NCI-H187 (cell line): ENCODE data around the gene LYVE1.
"Not testable (repeated sequence)": the region's sequence is repeated elsewhere in the genome, so short reads cannot be mapped to it uniquely, and the experiment has no call there.

Source experiments
- DNase-seq, 2 experiments: peaks; one replicate each; lab custom pipeline; 2025; lab: John Stamatoyannopoulos, UW

LYVE1 gene, protein sequence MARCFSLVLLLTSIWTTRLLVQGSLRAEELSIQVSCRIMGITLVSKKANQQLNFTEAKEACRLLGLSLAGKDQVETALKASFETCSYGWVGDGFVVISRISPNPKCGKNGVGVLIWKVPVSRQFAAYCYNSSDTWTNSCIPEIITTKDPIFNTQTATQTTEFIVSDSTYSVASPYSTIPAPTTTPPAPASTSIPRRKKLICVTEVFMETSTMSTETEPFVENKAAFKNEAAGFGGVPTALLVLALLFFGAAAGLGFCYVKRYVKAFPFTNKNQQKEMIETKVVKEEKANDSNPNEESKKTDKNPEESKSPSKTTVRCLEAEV

DNA sequence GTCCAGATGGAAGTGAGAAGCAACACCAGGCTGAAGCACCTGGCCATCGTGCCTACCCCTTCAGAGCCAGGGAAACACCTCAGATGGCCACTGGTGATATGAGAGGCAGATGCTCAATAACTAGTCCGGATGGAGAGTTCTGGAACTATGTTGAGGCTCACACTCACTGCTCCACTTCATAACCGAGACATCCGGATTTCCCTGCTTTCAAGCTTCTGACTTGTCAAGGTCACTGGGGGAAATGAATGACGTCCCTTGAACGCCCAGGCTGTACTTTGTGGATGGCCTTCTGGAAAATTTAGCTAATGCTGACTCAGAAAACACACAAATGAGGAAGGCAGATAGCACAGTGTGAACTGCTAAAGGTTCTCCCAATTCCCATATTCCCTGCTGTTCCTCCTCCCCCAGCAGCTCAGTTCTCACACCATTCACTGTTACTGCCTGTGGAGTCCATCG lies at the start of gene LYVE1:
LYVE1 (minus strand) TSS at position 180 of the 456 bp plus-strand sequence; CDS start at position 47, 133 bp downstream.
- no peak for DNase-seq

DNA sequence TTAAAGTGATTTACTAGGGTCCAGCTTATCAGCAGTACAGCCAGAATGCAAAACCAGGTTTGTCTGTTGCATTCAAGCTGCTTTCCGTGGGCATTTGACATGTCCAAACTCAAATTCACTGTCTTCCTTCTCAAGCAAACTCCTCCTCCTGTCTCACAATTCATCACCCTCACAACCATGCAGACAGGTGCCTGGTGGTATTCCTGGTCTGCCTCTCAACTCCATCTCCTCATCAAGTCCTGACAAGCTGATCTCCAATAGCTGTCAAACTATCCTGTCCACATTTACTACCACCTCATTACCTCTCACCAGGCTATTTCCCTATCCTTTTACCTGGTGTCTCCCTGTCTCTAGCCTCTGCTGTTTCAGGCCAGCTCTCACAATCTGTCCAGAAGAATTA lies 49.1 kb upstream of the LYVE1 start:
- no peak for DNase-seq

DNA sequence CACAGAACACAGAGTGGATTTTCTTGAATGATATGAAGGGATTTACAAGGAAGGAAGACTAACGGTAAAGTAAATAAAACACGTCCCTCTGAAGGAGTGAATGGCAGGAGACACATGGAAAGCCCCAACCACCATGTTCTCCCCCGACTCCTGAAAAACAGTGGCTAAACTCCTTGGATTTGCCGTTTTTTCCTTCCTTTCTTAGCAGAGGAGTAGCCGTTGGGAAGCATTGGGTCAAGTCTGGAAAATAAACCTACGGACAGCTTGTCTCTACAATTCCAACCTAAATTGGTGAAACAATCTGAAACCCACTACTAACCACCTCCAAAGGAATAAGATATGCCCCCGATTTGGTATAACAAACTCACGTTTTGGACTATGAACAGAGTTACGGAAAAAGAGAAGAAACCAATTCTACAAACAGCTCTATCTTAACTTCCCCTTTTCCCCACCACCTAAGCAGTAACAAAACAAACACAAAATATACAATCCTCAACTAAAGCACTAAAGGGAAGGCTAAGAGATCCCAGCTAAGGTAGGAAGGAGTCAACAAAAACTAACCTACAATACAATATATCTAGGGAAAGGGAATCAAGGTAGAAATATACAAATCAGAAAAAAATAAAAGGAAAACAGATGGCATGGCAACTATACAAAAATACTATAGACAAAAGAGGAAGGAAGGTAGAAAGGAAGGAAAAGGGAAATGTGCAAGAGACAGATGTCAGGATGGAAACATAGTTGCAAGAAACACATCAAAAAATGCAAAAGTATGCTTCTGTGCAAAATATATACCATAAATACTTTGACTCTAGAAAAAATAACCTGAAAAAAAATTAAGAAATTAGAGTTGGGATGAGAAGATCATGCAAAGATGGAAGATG lies 43.8 kb upstream of the LYVE1 start:
- DNase-seq, result no peak

DNA sequence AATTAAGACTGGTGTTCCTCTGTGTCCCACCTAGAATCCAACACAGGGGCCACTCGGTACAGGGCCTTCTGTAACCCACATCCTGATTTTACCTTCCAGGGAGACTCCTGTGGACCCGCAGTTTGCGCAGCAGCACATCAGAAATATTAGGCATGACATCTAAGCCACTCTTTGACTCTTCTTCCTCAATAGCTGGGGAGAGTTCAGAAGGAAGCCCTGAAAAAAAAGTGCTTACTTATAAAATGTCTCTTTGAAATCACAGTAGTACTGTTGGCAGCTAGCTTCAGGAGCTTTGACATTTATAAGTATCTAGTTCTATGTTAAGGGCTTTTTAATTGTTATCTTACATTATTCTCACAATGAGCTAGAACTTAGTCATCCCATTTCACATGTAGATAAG lies 41.2 kb upstream of the LYVE1 start:
- no peak for DNase-seq

DNA sequence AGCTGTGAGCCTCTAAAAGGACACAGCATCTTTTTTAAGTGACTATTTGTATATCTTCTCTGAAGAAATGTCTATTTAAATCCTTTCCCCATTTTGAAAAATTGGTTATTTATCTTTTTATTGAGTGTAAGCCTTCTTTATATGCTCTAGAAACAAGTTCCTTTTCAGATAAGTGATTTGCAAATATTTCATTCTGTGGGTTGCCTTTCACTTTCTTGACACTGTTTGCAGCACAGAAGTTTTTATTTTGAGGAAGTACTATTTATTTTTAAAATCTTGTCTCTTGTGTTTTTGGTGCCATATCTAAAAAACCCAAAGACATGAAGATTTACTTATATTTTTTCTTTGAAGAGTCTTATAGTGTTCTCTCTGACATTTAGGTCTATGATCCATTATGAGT lies 40.1 kb upstream of the LYVE1 start:
- no peak for DNase-seq

DNA sequence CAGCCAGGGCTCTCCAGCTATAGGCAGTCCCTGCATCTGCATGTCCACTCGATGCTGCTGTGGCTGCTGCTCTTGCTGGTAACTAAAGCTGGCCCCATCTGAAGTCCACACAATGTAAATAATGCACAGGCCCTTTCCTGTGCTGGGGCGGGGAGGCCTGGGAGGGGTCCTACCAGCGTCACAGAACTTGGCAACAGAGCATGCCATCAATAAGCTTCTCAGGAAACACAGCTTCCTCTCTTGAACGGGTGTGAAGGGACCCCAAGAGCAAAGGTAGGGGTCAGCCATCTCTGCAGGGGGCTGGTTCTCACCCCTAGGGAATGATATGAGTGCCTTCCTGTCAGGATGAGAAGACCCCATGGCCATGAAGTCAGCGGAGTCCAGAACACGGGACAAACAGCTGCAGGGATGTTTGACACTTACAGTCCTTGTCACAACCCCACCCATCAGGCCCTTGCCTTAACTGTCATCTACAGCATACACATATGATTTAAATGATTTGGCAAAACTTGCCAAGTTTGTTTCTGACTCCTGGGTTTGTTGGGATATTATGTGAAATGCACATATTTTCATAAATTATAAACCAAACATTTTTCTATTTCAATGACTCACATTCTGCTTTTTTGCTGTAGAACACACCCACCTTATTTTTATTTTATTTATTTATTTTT lies 39.1 kb upstream of the LYVE1 start:
- DNase-seq, result no peak

DNA sequence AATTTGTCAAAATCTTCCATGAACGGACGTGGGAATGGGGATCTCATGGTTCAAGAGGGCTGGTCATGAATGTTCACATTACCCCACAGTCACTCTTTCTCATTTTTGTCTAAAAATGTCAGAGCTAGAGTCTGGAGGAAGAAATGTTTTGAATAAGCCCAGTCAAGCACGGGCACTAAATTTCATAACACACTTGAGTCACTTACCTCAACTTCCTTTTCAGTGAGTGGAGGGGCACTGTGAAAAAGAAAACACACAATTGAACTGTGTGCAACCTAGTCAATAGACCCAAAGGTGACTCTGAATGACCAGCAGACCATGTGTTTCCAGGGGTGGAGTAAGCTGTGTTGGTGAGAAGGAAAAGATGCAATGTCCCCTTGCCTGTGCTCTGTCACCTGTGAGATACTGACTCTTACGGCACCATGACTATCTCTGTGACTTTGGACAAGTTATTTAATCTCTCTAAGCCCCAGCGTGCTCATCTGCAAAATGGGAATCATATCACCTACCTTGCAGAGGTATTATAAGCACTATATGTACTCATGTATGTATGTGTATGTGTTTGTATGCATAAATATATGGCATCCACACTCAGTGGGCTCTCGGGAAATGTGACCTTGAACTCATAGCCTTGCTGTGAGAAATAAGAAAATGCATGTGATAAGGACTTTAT lies 38.2 kb upstream of the LYVE1 start:
- DNase-seq, result no peak

DNA sequence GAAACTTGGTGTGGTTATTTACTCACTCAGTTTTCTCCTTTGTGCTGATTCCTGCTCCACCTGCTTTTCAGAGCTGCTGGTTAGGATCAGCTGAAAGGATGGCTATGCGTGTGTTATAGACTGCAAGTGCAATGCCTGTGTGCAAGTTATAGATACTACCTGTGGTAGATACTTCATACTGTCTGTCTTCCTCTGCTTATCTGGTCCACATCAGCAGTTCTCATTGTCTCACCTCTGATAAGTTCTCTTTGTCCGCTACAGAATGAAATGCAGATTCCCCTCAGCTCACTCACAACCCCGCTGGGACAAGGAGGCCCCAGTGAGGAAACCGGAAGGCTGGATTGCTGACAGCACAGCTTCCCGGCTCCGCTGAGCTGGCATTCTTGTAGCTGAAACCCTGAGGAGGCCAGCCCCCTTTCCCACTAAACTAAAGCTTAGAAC lies 37.5 kb upstream of the LYVE1 start:
- DNase-seq, result no peak

DNA sequence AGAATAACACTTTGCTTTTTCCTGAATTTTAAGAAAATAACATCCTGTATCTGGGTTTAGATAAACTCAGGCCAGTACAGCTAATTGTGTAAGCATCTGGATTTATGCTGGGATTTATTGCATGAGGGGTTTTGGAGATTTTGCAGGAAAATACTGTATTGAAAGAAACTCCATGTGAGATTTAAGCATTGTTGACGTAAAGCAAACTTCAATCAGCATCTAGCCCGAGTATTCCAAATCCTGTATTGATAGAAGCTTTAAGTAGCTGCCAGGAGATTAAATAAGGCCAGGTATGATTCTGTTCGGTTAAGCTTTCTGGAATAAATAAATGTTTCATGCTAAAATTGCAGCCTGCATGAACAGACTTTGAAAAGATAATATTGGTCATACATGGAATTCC lies 36.3 kb upstream of the LYVE1 start:
- DNase-seq, result no peak

DNA sequence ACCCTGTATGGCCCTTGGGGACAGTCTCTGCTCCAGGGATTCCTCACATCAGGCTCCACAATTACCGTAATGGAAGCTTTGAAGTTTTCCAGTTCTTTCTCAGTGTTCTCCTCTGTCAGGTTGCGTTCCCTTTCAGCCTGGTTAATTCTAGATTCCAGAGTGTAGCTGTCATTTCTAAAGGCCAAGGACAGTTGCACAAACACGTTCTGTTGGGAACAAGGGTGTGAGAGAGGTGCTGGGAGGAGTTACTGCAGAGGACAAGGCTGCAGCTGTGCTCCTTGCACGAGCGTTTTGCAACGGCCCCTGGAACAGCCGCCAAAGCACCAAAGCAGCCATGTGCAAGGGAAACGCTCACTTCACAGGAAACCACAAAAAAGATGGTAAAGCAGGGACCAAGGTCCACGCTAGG lies 35.9 kb upstream of the LYVE1 start:
- DNase-seq, result no peak

DNA sequence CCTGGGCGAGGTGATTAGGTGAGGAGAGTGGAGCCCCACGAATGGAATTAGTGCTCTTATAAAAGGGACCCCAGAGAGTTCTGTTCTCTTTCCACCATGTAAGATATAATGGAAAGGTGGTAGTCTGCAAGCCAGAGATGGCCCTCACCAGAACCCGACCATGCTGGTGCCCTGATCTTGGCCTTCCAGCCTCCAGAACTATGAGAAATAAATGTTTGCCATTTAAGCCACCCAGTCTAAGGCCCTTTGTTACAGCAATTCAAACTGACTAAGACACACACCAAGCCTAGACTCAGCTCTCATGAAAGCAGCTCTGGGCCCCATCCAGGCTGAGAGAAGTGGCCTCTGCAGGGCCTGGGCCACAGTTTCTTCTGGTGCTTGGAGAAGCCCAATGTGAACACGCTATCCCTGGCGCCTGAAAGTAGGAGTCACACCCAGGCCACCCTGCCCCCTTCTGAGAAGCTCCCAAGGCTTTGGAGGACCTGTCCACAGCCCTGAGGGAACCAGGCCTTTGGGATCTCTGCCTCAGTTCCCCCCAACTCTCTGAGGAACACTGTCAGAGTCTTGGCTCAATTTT lies 35.3 kb upstream of the LYVE1 start:
- DNase-seq, result no peak

DNA sequence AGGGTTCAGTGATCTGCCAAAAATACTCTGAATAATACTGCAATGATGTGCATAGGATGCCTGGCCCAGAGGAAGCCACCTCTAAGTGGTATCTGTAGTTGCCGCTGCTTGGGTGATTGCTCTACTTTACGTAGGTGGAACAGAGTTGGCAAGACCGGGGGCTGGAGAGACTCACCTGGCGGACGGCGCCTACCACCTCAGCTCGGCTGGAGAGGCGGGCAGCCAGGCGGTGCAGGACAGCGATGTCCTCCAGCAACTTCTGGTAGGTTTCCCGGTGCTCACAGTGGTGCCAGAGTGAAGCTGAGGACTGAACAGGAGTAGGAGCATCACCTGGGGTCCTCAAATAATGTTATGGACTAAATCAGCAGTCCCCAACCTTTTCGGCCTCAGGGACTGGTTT lies 34.5 kb upstream of the LYVE1 start:
- no peak for DNase-seq

DNA sequence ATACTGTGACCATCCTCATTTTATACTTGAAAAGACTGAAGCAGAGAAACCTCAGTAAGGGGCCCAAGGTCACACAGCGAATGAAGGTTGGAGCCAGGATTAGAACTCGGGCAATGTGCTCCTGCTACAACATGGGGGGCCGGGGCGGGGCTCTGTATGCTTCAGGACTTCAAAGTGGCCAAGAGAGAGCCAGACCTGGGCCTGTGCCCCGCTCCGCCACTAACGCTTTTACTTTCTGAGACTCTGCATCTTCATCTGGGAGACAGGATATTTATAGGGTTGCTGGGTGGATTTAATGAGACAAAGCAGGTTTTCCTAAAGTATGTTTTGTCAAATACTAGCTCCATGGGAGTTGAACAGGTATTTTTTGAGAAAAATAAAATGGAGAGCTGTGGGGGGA lies 33.9 kb upstream of the LYVE1 start:
- no peak for DNase-seq

DNA sequence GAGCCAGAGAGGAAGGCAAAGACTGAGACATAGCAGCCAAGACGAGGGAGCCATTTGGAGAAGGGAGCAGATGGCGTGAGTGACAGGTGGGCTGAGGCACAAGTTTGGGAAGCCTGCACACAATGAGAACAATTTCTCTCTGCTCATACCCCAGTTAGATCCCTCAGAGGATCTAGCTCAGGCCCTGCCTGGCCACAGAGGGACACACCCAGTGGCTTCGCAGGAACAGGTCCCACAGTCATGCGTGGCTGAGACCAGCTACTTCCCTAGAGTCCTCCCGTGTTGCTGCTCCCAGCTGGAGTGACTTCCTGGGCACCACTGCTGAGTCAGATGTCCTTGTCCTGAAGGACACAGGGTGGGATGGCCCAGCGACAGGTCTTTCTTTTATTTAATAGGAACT lies 33.4 kb upstream of the LYVE1 start:
- no peak for DNase-seq

DNA sequence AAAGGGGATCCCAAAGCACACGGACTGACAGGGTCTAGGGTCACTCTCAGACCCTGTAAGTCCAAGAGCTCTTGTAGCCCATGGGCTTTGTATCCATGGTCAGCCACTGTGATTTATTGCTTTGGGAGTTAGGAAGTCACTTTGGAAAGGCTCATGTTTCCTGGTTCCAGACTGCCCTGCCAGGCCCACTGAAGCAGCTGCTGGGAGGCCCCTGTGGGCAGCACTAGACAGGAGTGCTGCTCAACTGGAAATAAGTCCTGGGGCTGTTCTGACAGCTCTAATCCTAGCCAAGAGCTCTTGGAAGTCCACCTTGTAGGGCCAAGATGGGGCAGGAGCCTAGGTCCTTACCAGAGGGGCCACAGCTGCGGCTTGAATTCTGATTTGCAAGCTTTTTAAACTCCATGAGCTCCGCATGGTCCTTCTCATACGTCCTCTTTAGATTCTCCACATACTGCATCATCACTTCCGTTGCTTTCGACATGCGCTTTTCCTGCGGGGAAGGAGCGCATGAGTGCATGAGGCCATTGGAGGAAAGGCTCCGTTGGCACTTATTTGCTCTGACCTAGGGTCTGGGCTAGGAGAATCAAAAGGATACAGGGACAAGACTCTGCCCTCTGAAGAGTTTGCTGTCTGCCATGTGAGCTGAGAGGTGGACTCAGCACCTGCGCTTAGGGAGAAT lies 32.2 kb upstream of the LYVE1 start:
- no peak for DNase-seq

DNA sequence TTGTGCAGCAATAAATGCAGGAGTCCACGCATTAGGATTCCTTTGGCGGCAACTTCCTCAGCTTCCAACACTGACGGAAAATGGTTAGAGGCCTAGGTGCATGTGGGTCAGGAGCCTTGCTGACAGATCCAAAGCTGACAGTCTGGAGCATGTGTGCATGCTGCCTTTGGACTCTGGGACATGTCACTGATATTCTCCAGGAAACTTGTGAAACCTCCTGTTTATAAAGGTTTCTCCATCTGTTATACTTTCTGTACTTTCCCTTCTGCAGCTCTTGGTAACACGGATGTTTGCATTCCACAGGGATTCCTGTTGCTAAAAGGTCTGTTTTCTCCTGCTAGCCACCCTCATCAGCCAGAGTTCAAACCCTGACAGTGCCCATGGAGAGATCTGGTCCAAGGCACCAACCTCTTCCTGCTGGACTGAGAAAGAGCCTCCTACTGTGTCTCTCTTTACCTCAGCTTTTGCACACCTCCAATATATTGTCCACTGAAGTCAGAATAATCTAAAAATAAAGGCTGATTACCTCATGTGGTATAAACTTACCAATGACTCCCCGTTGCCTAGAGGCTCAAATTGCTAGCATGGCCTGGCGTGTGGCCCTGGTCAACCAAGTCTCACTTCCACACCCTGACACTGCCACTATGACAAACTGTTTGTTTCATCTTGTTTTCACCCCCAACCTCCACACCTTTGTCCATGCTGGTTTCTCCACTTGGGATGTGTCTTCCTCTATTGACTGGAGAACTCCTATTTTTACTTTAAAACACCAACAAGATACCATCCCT lies 31.1 kb upstream of the LYVE1 start:
- DNase-seq, result no peak

DNA sequence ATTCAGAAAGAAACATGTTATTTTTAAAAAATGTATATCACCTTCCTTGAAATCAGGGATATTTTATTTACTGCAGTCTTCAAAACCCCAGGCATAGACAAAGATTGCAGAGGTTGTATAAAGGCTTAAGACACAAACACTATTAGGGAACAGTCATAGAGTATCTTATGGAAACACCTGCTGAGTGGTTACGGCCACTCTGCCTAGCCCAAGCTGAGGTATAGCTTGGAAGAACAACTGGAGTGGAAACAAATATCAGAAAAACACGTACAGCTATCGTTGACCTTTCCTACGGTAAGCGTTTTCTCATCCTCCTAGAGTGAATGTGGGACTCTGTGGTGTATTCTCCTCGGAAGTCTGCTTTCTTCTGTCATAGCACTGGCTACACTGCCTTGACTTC lies 30.4 kb upstream of the LYVE1 start:
- no peak for DNase-seq

DNA sequence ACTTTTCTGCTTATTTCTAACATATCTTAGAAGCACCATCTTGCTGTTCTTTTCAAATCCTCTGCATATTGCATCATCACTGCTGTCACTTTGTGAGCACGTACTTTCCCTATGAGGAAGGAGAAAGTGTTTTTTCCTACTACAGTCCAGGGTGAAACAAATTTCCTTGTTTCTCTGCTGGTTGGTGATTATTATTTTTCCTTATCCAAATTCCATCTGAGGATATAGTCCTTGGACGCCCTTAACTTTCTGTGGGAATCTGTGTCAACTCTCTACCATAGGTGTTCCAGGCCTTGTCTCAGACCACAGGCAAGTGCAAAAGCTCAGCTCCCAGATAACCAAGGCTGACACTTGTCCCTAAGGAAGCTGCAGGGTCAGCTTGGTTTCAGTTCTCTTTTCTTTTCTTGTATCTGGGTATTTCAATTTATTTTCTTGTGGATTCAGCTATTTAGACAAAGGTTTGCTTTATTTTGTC lies 29.4 kb upstream of the LYVE1 start:
- DNase-seq, result no peak

DNA sequence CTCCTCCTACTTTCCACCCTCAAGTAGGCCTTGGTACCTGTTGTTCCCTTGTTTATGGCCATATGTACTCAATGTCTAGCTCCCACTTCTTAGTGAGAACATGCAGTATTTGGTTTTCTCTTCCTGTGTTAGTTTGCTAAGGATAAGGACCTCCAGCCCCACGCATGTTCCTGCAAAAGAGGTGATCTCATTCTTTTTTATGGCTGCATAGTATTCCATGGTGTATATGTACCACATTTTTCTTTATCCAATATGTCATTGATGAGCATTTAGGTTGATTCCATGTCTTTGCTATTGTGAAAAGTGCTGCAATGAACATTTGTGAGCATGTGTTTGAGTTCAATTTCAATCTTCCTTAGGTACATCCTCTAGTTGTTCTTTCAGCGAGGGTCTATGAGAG lies 27.4 kb upstream of the LYVE1 start:
- DNase-seq, result not testable (repeated sequence)

DNA sequence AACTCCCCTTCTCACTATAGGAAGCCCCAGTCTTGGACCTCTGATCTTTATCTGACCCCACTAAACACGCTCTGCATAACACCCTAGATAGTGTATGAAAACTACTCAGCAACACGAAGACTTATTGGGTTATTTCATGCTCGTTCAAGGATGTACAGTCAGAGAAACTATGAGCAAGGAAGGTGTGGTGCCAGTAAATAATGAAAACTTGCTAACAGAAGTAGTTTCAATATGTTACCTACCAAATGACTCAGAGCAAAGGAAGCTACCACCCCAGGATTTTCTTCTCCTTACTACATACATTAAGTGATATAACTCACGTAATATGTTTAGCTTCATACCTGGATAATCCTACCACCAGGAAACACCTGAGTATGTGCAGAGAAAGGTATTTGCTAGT lies 25.9 kb upstream of the LYVE1 start:
- DNase-seq, result no peak
